H1 (cell line): ENCODE measurements around the gene FAM204A. TPM values are rescaled to one million over a fixed set of nuclear protein-coding genes. Genes with fewer than 3 reads are reported as not detected.

Experiments used
- CTCF ChIA-PET: fragments of 300-600 bp; sonication (Branson Sonifier 250); formaldehyde crosslinking; loops from one replicate; lab custom pipeline; 2021; ENCODE audit not compliant: partially characterized antibody; lab: Charles Lee
- POLR2A ChIA-PET: fragments of 300-600 bp; sonication (Branson Sonifier 250); formaldehyde crosslinking; loops from one replicate; lab custom pipeline; 2021; ENCODE audit warnings: inconsistent platforms; ENCODE audit not compliant: partially characterized antibody; lab: Charles Lee
- DNase-seq, 2 experiments: peaks; one replicate each; pipeline versions ENCODE4 v3.0.0 to v3.0.0-alpha.2; 2010 to 2022; ENCODE audit warnings: low spot score in 2 of 2, low read depth in 1 of 2, mixed read lengths in 1 of 2
- FAIRE-seq: peaks from 2 replicates; lab custom pipeline; 2011; peaks lifted over from hg19 to GRCh38; lab: Jason Lieb, UNC
- H2AFZ ChIP-seq: 2 replicates; pipeline ENCODE4 v1.8.1; 2012; ENCODE audit warnings: low read length, inconsistent platforms
- H2AK5ac ChIP-seq: 2 replicates; pipeline ENCODE4 v1.6.1; 2013; ENCODE audit warnings: low read depth, low read length
- H2BK120ac ChIP-seq: replicated peaks from 2 replicates; pipeline ENCODE3; 2013; ENCODE audit warnings: low read depth, low read length, inconsistent platforms
- H2BK12ac ChIP-seq: 2 replicates; pipeline ENCODE4 v1.6.1; 2013; ENCODE audit warnings: low read depth, low read length
- H2BK15ac ChIP-seq: 2 replicates; pipeline ENCODE4 v1.6.1; 2013; ENCODE audit warnings: low read length
- H2BK20ac ChIP-seq: 2 replicates; pipeline ENCODE4 v1.6.1; 2013; ENCODE audit warnings: low read length
- H2BK5ac ChIP-seq: 2 replicates; pipeline ENCODE4 v1.6.1; 2013; ENCODE audit warnings: low read depth, low read length
- H3K14ac ChIP-seq: 2 replicates; pipeline ENCODE4 v1.6.1; 2013; ENCODE audit warnings: inconsistent platforms; ENCODE audit not compliant: insufficient read length
- H3K18ac ChIP-seq: 2 replicates; pipeline ENCODE4 v1.6.1; 2013; ENCODE audit warnings: low read length; ENCODE audit errors: extremely low read depth
- H3K23ac ChIP-seq: 2 replicates; pipeline ENCODE4 v1.6.1; 2013; ENCODE audit warnings: inconsistent platforms; ENCODE audit not compliant: insufficient read length
- H3K23me2 ChIP-seq: 2 replicates; pipeline ENCODE4 v1.6.1; 2013; ENCODE audit warnings: low read depth, low read length
- H3K27ac ChIP-seq: 2 replicates; pipeline ENCODE4 v1.6.1; 2011; ENCODE audit warnings: low read depth, low read length, inconsistent platforms
- H3K27me3 ChIP-seq, 4 experiments: replicated peaks in 1 of 4; 1 replicate in 1 of 4; 2 replicates in 3 of 4; pipeline versions ENCODE4 v1.6.1 to v1.8.1; 2011 to 2013; ENCODE audit warnings: low read length in 3 of 4, mild to moderate bottlenecking in 3 of 4, inconsistent platforms in 2 of 4, mixed read lengths in 2 of 4, moderate library complexity in 1 of 4; ENCODE audit not compliant: control insufficient read depth in 3 of 4, insufficient read depth in 3 of 4; ENCODE audit errors: extremely low read depth in 1 of 4
- H3K36me3 ChIP-seq, 4 experiments: 2 replicates each; pipeline versions ENCODE4 v1.6.1 to v1.8.1; 2011 to 2013; ENCODE audit warnings: mild to moderate bottlenecking in 4 of 4, low read length in 3 of 4, moderate library complexity in 2 of 4, control low read depth in 1 of 4, inconsistent platforms in 1 of 4; ENCODE audit not compliant: insufficient read depth in 4 of 4, control insufficient read depth in 2 of 4
- H3K4ac ChIP-seq: replicated peaks from 2 replicates; pipeline ENCODE3; 2013; ENCODE audit warnings: low read length, low read depth, mixed read lengths, inconsistent platforms; ENCODE audit not compliant: insufficient read length
- H3K4me1 ChIP-seq, 4 experiments: replicated peaks in 1 of 4; 1 replicate in 1 of 4; 2 replicates in 3 of 4; pipeline versions ENCODE4 v1.6.1 to v1.8.1; 2011 to 2013; ENCODE audit warnings: low read length in 3 of 4, inconsistent platforms in 2 of 4, mixed read lengths in 1 of 4; ENCODE audit not compliant: insufficient read depth in 4 of 4, control insufficient read depth in 3 of 4
- H3K4me2 ChIP-seq, 2 experiments: 2 replicates each; pipeline versions ENCODE4 v1.6.1 to v1.8.1; 2011 to 2013; ENCODE audit warnings: low read depth in 2 of 2, low read length in 2 of 2, control low read depth in 1 of 2, inconsistent platforms in 1 of 2, mild to moderate bottlenecking in 1 of 2; ENCODE audit not compliant: insufficient read depth in 1 of 2
- H3K4me3 ChIP-seq, 4 experiments: fragments of 200-600, 300-600 bp in 1 of 4; sonication (generic), shearing (Covaris generic), sonication (Bioruptor Twin) in 1 of 4; 2 replicates each; pipeline versions ENCODE4 v1.5.1 to v1.8.1; 2011 to 2016; ENCODE audit warnings: low read length in 4 of 4, low read depth in 3 of 4, control low read depth in 2 of 4, inconsistent platforms in 2 of 4, mild to moderate bottlenecking in 2 of 4, mixed read lengths in 1 of 4, moderate library complexity in 1 of 4; ENCODE audit not compliant: insufficient read depth in 2 of 4; ENCODE audit errors: extremely low read depth in 1 of 4
- H3K56ac ChIP-seq: replicated peaks from 2 replicates; pipeline ENCODE3; 2013; ENCODE audit warnings: low read depth, mild to moderate bottlenecking, mixed read lengths, low read length, inconsistent platforms; ENCODE audit not compliant: insufficient read length
- H3K79me1 ChIP-seq: 2 replicates; pipeline ENCODE4 v1.6.1; 2013; ENCODE audit warnings: low read depth, low read length, control low read depth
- H3K79me2 ChIP-seq, 2 experiments: 2 replicates each; pipeline versions ENCODE4 v1.6.1 to v1.8.1; 2012 to 2013; ENCODE audit warnings: low read length in 2 of 2, mild to moderate bottlenecking in 2 of 2, inconsistent platforms in 1 of 2; ENCODE audit not compliant: insufficient read depth in 2 of 2, control insufficient read depth in 1 of 2
- H3K9ac ChIP-seq, 4 experiments: replicated peaks in 1 of 4; 1 replicate in 1 of 4; 2 replicates in 3 of 4; pipeline versions ENCODE4 v1.6.1 to v1.8.1; 2011 to 2013; ENCODE audit warnings: low read depth in 3 of 4, low read length in 3 of 4, control low read depth in 2 of 4, mild to moderate bottlenecking in 2 of 4, moderate library complexity in 2 of 4, inconsistent platforms in 1 of 4; ENCODE audit errors: extremely low read depth in 1 of 4
- H3K9me3 ChIP-seq, 2 experiments: 2 replicates each; pipeline versions ENCODE4 v1.6.1 to v1.8.1; 2012 to 2013; ENCODE audit warnings: mild to moderate bottlenecking in 2 of 2, moderate library complexity in 2 of 2, control low read depth in 1 of 2, inconsistent platforms in 1 of 2, low read depth in 1 of 2, low read length in 1 of 2, mixed read lengths in 1 of 2; ENCODE audit not compliant: insufficient read depth in 2 of 2
- H4K20me1 ChIP-seq, 2 experiments: replicated peaks in 1 of 2; 2 replicates each; pipeline versions ENCODE3 to v1.8.1; 2011 to 2013; ENCODE audit warnings: inconsistent platforms in 2 of 2, low read length in 2 of 2, mild to moderate bottlenecking in 1 of 2; ENCODE audit not compliant: insufficient read depth in 2 of 2, control insufficient read depth in 1 of 2
- H4K5ac ChIP-seq: 2 replicates; pipeline ENCODE4 v1.6.1; 2013; ENCODE audit warnings: low read length, low read depth, mixed read lengths, inconsistent platforms; ENCODE audit not compliant: insufficient read length
- H4K8ac ChIP-seq: 2 replicates; pipeline ENCODE4 v1.8.0; 2013; ENCODE audit warnings: mild to moderate bottlenecking, moderate library complexity, low read length, inconsistent platforms; ENCODE audit not compliant: insufficient read depth; ENCODE audit errors: extremely low read depth
- H4K91ac ChIP-seq: replicated peaks from 2 replicates; pipeline ENCODE3; 2013; ENCODE audit warnings: low read length, mixed read lengths, inconsistent platforms; ENCODE audit not compliant: insufficient read length
- BACH1 ChIP-seq: IDR thresholded peaks from 2 replicates; pipeline ENCODE4 v1.6.1; 2012; ENCODE audit warnings: low read length, improper control_type of control experiment
- GTF2F1 ChIP-seq: IDR thresholded peaks from 2 replicates; pipeline ENCODE4 v1.6.1; 2012; ENCODE audit warnings: low read depth, low read length, improper control_type of control experiment, borderline replicate concordance
- HDAC2 ChIP-seq, 2 experiments: fragments of 300-600 bp in 1 of 2; sonication (generic) in 1 of 2; IDR thresholded peaks; 2 replicates each; pipeline ENCODE4 v1.6.1; 2011 to 2012; ENCODE audit warnings: low read depth in 2 of 2, low read length in 2 of 2, mild to moderate bottlenecking in 2 of 2, moderate library complexity in 2 of 2, borderline replicate concordance in 1 of 2, inconsistent platforms in 1 of 2
- JUND ChIP-seq: IDR thresholded peaks from 2 replicates; pipeline ENCODE4 v1.6.1; 2011; ENCODE audit warnings: mild to moderate bottlenecking, improper control_type of control experiment, low read length
- KDM5A ChIP-seq: fragments of 200-600 bp; IDR thresholded peaks from 2 replicates; pipeline ENCODE4 v1.7.1; 2012; ENCODE audit warnings: mild to moderate bottlenecking, low read length, inconsistent platforms, mixed read lengths
- POU5F1 ChIP-seq: IDR thresholded peaks from 2 replicates; pipeline ENCODE4 v1.6.1; 2011; ENCODE audit warnings: low read depth, mild to moderate bottlenecking, low read length, moderate library complexity
- RFX5 ChIP-seq: IDR thresholded peaks from 2 replicates; pipeline ENCODE4 v1.6.1; 2011; ENCODE audit warnings: low read depth, low read length, improper control_type of control experiment, borderline replicate concordance
- RXRA ChIP-seq: IDR thresholded peaks from 2 replicates; pipeline ENCODE4 v1.6.1; 2011; ENCODE audit warnings: low read depth, mild to moderate bottlenecking, low read length, moderate library complexity; ENCODE audit not compliant: insufficient read depth
- SRF ChIP-seq: IDR thresholded peaks from 2 replicates; pipeline ENCODE4 v1.6.1; 2011; ENCODE audit warnings: mild to moderate bottlenecking, low read depth, low read length, moderate library complexity
- WGBS, 2 experiments: shearing (Covaris generic) in 1 of 2; methylation state at CpG; one replicate each; pipeline versions ENCODE4 v1.1.6 to v1.1.7; 2013 to 2015; ENCODE audit warnings: low lambda C conversion rate in 2 of 2, mixed read lengths in 2 of 2, inconsistent platforms in 1 of 2, low coverage in 1 of 2, missing lambda C conversion rate in 1 of 2; ENCODE audit not compliant: insufficient replicate concordance in 2 of 2, insufficient coverage in 1 of 2, insufficient read length in 1 of 2; ENCODE audit errors: extremely low coverage in 1 of 2, missing lambda C conversion rate in 1 of 2; 5-methylcytosine and 5-hydroxymethylcytosine counted together
- polyA plus RNA-seq, 7 experiments: library from polyadenylated mRNA; depleted of rRNA in 3 of 7; stranded (reverse) in 5 of 7; unstranded in 2 of 7; fragments of >200 nt in 5 of 7; fragments of 200-250 nt in 2 of 7; gene quantifications; 1 replicate in 5 of 7; 2 replicates in 1 of 7; 4 replicates in 1 of 7; pipeline versions ENCODE4 v1.2.1 to v1.2.3, GENCODE V29; 2011 to 2013; ENCODE audit warnings: missing spikeins in 2 of 7, mixed read lengths in 2 of 7
- total RNA-seq: library from RNA; stranded (reverse); fragmentation: NEBNext Ultra II Directional; extraction: Animal tissue kit (Norgen Biotek cat#: 25700); gene quantifications from 2 replicates; pipeline ENCODE4 v1.2.1, GENCODE V29; 2021

The FAM204A gene
- total and polyA plus RNA-seq, 2 of the 8 experiments (the other 6 are each of a cell fraction or from before 2014, with no cell fraction given): 4.9 to 37.4 TPM

GRCh38 chr10:118251791-118252190, 90.3 kb downstream of the FAM204A start:
- Histone ChIP-seq H3K27ac (no peak overlapping the region), H3K79me2 (no peaks in the 10 kb centered on the region), H3K14ac (no peak overlapping the region), H2BK120ac (no peak overlapping the region), H4K5ac (no peak overlapping the region), H3K9me3 (no peaks in the 10 kb centered on the region), H3K4ac (no peak overlapping the region), H3K56ac (no peak overlapping the region), H4K91ac (no peak overlapping the region), H2BK5ac (no peak overlapping the region), H3K4me3 (no peak overlapping the region), H3K79me1 (no peaks in the 10 kb centered on the region), H3K23me2 (no peaks in the 10 kb centered on the region), H2BK20ac (no peak overlapping the region), H3K9ac (no peak overlapping the region), H4K8ac (no peak overlapping the region), H2BK12ac (no peak overlapping the region), H4K20me1 (peaks cover 0 to 2% of the 10 kb centered on the region in 2 experiments), H3K27me3 (peaks cover 17 to 36% (median 23%) of the 10 kb centered on the region in 4 experiments), H2AK5ac (no peak overlapping the region), H2AFZ (no peak overlapping the region), H3K4me2 (no peak overlapping the region), H3K18ac (no peak overlapping the region), H2BK15ac (no peak overlapping the region), H3K4me1 (peaks cover 0 to 3% (median 2%) of the 10 kb centered on the region in 4 experiments; a peak in 5 of 7 replicates), H3K23ac (no peak overlapping the region), H3K36me3 (no peaks in the 10 kb centered on the region)
- 88% methylated on average over 7 of the region's 7 CpGs; no CpG with 5 or more reads in 1 of the 2 experiments for WGBS, 2 experiments
- TF ChIP-seq POU5F1 (no peak), RFX5 (no peak), SRF (no peak), JUND (no peak), BACH1 (no peak), KDM5A (no peak), GTF2F1 (no peak), RXRA (no peak), HDAC2 (IDR thresholded peaks at IDR 0.05; ENCODE audit: borderline replicate concordance in 1 of 2, low read depth in 2 of 2, low read length in 2 of 2) (no peak)
- no peak for FAIRE-seq
- POLR2A ChIA-PET: no interaction called here
- CTCF ChIA-PET: interaction anchor here (1.0 to 2.1 kb wide), 3 partner anchors 8 to 288 kb away, joined by 3 to 12 read pairs (median 3); no protein-coding TSS in a partner anchor
- no peak for DNase-seq
